Heart left ventricle (tissue), 16 donors: ENCODE results near the gene P2RY12. TPM values are rescaled to one million over a fixed set of nuclear protein-coding genes. Genes with fewer than 3 reads are reported as not detected.

Experiments
- ATAC-seq, 4 donors: fragments of 200-7000 bp; cut with Tn5 transposase; one replicate each; pipeline ENCODE4 v1.9.1; 2020 to 2022; ENCODE audit warnings: moderate library complexity in 4 of 4, mild to moderate bottlenecking in 3 of 4, moderate number of reproducible peaks in 1 of 4
- DNase-seq, 5 donors: peaks; one replicate each; pipeline ENCODE4 v3.0.0-alpha.2; 2020
- H3K27ac ChIP-seq, 12 donors: fragments of 200-600 bp; sonication (generic) in 4 of 12; one replicate each; pipeline versions ENCODE4 v1.5.0 to v1.8.0; 2016 to 2022; ENCODE audit warnings: mild to moderate bottlenecking in 2 of 12
- H3K27me3 ChIP-seq, 9 donors: fragments of 200-600 bp; sonication (generic) in 2 of 9; one replicate each; pipeline versions ENCODE4 v1.5.1 to v1.8.0; 2016 to 2022; ENCODE audit warnings: mild to moderate bottlenecking in 3 of 9
- H3K36me3 ChIP-seq, 9 donors: fragments of 200-600 bp; sonication (generic) in 2 of 9; one replicate each; pipeline versions ENCODE4 v1.5.0 to v1.8.0; 2018 to 2022; ENCODE audit warnings: mild to moderate bottlenecking in 2 of 9
- H3K4me1 ChIP-seq, 12 donors: fragments of 200-600 bp; sonication (generic) in 4 of 12; one replicate each; pipeline versions ENCODE4 v1.5.0 to v1.8.0; 2016 to 2022; ENCODE audit warnings: mild to moderate bottlenecking in 3 of 12
- H3K4me3 ChIP-seq, 12 donors: fragments of 200-600 bp; sonication (generic) in 4 of 12; one replicate each; pipeline versions ENCODE4 v1.5.0 to v1.8.0; 2017 to 2022; ENCODE audit warnings: mild to moderate bottlenecking in 9 of 12, moderate library complexity in 4 of 12
- H3K9me3 ChIP-seq, 12 donors: fragments of 200-600 bp; sonication (generic) in 4 of 12; one replicate each; pipeline versions ENCODE4 v1.5.0 to v1.8.0; 2016 to 2022; ENCODE audit warnings: mild to moderate bottlenecking in 1 of 12
- CTCF ChIP-seq, 12 donors: fragments of 200-600 bp; sonication (generic) in 4 of 12; IDR thresholded peaks; one replicate each; pipeline versions ENCODE4 v1.5.0 to v1.8.0; 2018 to 2022; ENCODE audit warnings: antibody characterized with exemption in 12 of 12, mild to moderate bottlenecking in 5 of 12
- POLR2A ChIP-seq, 2 donors: fragments of 450-650 bp; IDR thresholded peaks; one replicate each; pipeline ENCODE4 v1.6.1; 2017; ENCODE audit warnings: antibody characterized with exemption in 2 of 2, mild to moderate bottlenecking in 2 of 2, moderate library complexity in 2 of 2
- WGBS, 4 donors: extraction: QIAGEN DNeasy Blood & Tissue Kit in 2 of 4; methylation state at CpG; one replicate each; pipeline versions ENCODE4 v1.1.5 to v1.1.7; 2013 to 2018; 5-methylcytosine and 5-hydroxymethylcytosine counted together
- intact Hi-C, 10 donors: fragments of 100-400 bp; cut with DNase I; formaldehyde crosslinking; loops; one replicate each; pipeline versions ENCODE4 v1.11.1 to v1.14.2; 2022
- polyA plus RNA-seq, 2 donors: library from polyadenylated mRNA; stranded (reverse); fragments of 200-250 nt; gene quantifications; one replicate each; pipeline ENCODE4 v1.2.3, GENCODE V29; 2013
- total RNA-seq, 9 donors: library from RNA; depleted of rRNA in 2 of 9; stranded (reverse); fragments of >200 nt in 2 of 9; fragmentation: NEBNext Ultra II Directional in 3 of 9; extraction: Animal tissue kit (Norgen Biotek cat#: 25700) in 3 of 9; gene quantifications; one replicate each; pipeline versions ENCODE4 v1.1.0 to v1.2.4, GENCODE V29; 2016 to 2023
- donor health status: ischemic (EF 13 %, LVEDD 7.1; RV severe dilation, severe dysfunction).
- donor health status: healthy with polysubstance abuse.
- donor health status: DM: no; HTN: yes; CAD: no.
- donor health status: DM: no; HTN: no; CAD: no.
- donor health status: ischemic (EF 25% LVEDD 6.9; RV normal size, moderate dysfunction).
- donor health status: ischemic (EF 25% LVEDD 5.7; RV mildly dilated, moderate dysfunction).
- donor health status: healthy.
- donor health status: DM: yes; HTN: yes; CAD: no.
- donor health status: ischemic (EF 35%, LVEDD 5.7; RV mildly dilated, moderate dysfunction).
- donor health status: nonischemic (EF 11% LVEDD 7.7; RV severe dilation, severe dysfunction).
- donor health status: DM: yes; HTN: yes; CAD: no.
- donor health status: PGD.
- donor health status: ischemic (EF 29% LVEDD 5.4; RV normal size, mild dysfunction).
- donor health status: nonischemic (EF 23%, LVEDD 6.1; RV moderate dilation, normal function).

The P2RY12 gene
- total and polyA plus RNA-seq, 11 donors, result 0.26 to 3.4 (median 0.56) TPM

GRCh38 chr3:151330379-151330778 is 54.2 kb downstream of the P2RY12 start:
- no peaks in the 10 kb centered on the region for H3K27me3 ChIP-seq
- DNase-seq (no peak), ATAC-seq (no peak)
- intact Hi-C loops, result no loop called here
- peak overlapping the region in 1 of 12 donors; percentile 72 for H3K27ac ChIP-seq
- whole genome bisulfite sequencing, 4 donors, result 71 to 92% (median 79%) methylated on average over 4 of the region's 4 CpGs
- TF ChIP-seq POLR2A (IDR thresholded peaks at IDR 0.05) (no peak), CTCF (IDR thresholded peaks at IDR 0.05) (no peak)
- H3K4me1 ChIP-seq, result peaks cover 0 to 42% (median 0%) of the 10 kb centered on the region in 12 donors
- H3K36me3 ChIP-seq, result no peaks in the 10 kb centered on the region
- no peaks in the 10 kb centered on the region for H3K9me3 ChIP-seq
- peak overlapping the region in 1 of 12 donors; percentile 1 for H3K4me3 ChIP-seq

- Histone ChIP-seq H3K9me3 (no peaks in the 10 kb centered on the region), H3K27ac (peak within 1 kb of the TSS in 4 of 12 donors; percentile 20 to 72 (median 24)), H3K36me3 (no peaks in the 10 kb centered on the region), H3K4me1 (peaks cover 0 to 42% (median 0%) of the 10 kb centered on the region in 12 donors), H3K4me3 (peak within 1 kb of the TSS in 9 of 12 donors; percentile 0 to 56 (median 17)), H3K27me3 (no peaks in the 10 kb centered on the region)
- no peak for DNase-seq
- WGBS, 4 donors, result 80 to 91% (median 86%) methylated on average over 1 of the region's 1 CpG
- intact Hi-C loops, result loop anchor here in 3 of 10 donors (5.0 kb wide), 2 partner anchors 102 to 162 kb away; no protein-coding TSS in a partner anchor
- no peak for ATAC-seq
- TF ChIP-seq CTCF (IDR thresholded peaks at IDR 0.05), result no peak
- TF ChIP-seq POLR2A (IDR thresholded peaks at IDR 0.05), result no peak
These were observed 55.2 kb downstream of the P2RY12 start, which contains the start of gene P2RY13 for GRCh38 chr3:151329363-151329762. Gene P2RY13, minus strand, starts transcription at chr3:151329549. Its CDS starts 21 bp downstream, at chr3:151329528.

- H3K36me3 ChIP-seq, result no peaks in the 10 kb centered on the region
- H3K4me3 ChIP-seq, result peak overlapping the region in 9 of 12 donors; percentile 0 to 56 (median 17)
- ATAC-seq (peak in 3 of 4 donors; percentile 26 to 54 (median 46)), DNase-seq (no peak)
- WGBS, 4 donors, result 64 to 65% (median 64%) methylated on average over 10 of the region's 10 CpGs
- H3K9me3 ChIP-seq, result no peaks in the 10 kb centered on the region
- peak overlapping the region in 4 of 12 donors; percentile 20 to 72 (median 24) for H3K27ac ChIP-seq
- intact Hi-C loops, result loop anchor here in 3 of 10 donors (5.0 kb wide), 2 partner anchors 101 to 161 kb away; no protein-coding TSS in a partner anchor
- H3K27me3 ChIP-seq, result no peaks in the 10 kb centered on the region
- H3K4me1 ChIP-seq, result peaks cover 0 to 42% (median 0%) of the 10 kb centered on the region in 12 donors
- TF ChIP-seq CTCF (IDR thresholded peaks at IDR 0.05) (no peak), POLR2A (IDR thresholded peaks at IDR 0.05) (no peak)
These were observed 56.1 kb downstream of the P2RY12 start for GRCh38 chr3:151328298-151328995.

- DNase-seq (no peak), ATAC-seq (peak in 1 of 4 donors; percentile 51)
- H3K4me1 ChIP-seq, result peaks cover 0 to 41% (median 0%) of the 10 kb centered on the region in 12 donors
- no peaks in the 10 kb centered on the region for H3K36me3 ChIP-seq
- peak overlapping the region in 8 of 12 donors; percentile 6 to 56 (median 24) for H3K4me3 ChIP-seq
- peak overlapping the region in 2 of 12 donors; percentile 20 to 72 for H3K27ac ChIP-seq
- intact Hi-C loops, result loop anchor here in 3 of 10 donors (2.0 to 5.0 kb wide), 3 partner anchors 100 to 160 kb away; no protein-coding TSS in a partner anchor
- WGBS, 4 donors, result 18 to 27% (median 24%) methylated on average over 3 of the region's 3 CpGs
- H3K9me3 ChIP-seq, result no peaks in the 10 kb centered on the region
- H3K27me3 ChIP-seq, result no peaks in the 10 kb centered on the region
- TF ChIP-seq CTCF (IDR thresholded peaks at IDR 0.05) (peak; percentile 42 to 72 (median 60)), POLR2A (IDR thresholded peaks at IDR 0.05) (no peak)
These were observed 56.9 kb downstream of the P2RY12 start for GRCh38 chr3:151327571-151328198.
